Measurements from ENCODE around the gene ZPLD1.

The ZPLD1 gene

DNA sequence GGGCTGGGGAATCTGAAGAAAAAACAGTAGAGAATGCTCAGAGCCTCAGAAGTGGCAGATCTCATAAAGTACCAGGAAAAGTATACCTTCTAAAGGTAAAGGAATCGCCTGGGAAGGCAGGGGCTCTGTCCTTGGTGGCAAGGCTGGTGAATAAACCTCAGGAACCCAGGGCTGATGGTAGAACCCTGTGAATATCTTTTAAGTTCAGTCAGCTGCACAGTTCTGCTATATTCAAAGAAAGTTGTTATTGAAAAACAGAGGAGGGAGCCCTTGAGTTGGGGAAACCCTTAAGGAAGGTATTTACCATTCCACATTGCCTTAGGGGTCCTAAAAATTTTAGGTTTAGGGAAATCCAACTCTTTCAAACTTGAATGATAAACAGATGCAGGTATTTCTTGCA is 31.2 kb downstream of the ZPLD1 start:
- DNase-seq (ENCODE audit: low read depth in 2 of 2): no peak

DNA sequence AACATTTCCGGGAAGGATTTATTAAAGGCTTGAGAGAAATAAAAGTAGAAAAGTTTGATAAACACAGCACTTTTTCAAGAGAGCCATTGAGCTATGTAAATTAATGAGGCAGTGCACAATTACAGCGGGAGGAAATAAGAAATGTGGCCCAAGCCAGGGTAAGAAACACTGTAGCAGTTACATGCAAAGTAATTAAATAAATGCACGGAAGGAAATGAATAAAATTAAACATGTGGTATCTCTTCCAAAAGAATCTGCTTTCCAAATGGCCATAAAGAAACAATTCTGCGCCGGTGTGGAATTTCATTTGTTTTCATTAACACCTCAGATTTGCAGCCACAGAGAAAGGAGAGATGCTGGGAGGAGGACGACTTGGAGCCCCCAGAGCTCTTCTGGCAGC is 35.3 kb downstream of the ZPLD1 start:
- no peak for DNase-seq (ENCODE audit: low read depth in 2 of 2)

DNA sequence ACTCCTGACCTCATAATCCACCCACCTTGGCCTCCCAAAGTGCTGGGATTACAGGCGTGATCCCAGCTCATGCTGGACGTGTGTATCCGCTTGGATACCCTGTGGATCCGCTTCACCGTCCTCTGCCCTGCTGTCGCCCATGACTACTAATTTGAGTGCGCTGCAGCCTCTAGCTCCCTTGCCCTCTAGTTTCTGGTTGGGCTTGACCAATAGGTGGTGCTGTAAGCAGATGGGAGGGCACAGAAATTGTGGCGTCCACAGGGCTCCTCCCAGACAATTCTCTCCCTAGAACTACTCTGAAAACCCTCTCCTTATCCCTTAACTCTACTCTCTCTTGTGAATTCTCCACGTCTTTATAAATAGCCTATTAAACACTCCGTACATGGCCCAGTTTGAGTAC is 36.2 kb downstream of the ZPLD1 start:
- no peak for DNase-seq (ENCODE audit: low read depth in 2 of 2)

DNA sequence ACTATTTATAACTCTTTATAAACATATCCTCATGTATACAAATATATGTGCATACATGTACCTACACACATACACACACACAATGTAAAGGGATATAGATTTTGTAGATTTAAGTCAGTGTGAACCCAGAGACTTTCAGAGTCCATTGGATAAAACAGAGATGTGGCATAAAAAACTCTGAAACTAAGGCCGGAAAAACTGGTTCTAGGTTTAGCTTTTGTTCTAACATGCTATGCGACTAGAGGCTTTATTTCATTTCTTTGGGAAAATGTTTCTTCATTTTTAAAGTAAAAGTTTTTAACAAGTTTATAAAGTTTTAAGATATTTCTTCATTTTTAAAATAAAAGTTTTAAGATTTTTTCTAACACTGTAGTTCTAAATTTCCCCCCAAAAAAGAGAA is 36.7 kb downstream of the ZPLD1 start:
- no peak for DNase-seq (ENCODE audit: low read depth in 2 of 2)

DNA sequence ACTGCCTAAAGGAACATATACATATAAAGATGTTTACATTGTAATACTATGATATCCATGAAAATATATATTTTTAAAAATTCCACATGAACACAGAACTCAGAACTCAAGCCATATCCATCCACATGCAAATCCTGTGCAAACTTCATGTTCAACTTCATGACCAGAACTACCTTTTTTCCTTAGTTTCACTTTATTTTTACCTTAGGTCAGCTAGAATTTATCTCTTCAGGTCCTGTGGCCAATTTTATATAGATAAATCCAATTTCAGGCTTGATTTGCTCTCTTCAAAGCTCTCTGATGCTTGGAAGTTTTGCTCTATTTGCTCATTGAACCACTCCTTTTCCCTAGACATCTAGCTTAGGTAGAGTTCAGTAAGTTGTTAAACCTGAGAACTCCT is 38.8 kb downstream of the ZPLD1 start:
- no peak for DNase-seq (ENCODE audit: low read depth in 2 of 2)

DNA sequence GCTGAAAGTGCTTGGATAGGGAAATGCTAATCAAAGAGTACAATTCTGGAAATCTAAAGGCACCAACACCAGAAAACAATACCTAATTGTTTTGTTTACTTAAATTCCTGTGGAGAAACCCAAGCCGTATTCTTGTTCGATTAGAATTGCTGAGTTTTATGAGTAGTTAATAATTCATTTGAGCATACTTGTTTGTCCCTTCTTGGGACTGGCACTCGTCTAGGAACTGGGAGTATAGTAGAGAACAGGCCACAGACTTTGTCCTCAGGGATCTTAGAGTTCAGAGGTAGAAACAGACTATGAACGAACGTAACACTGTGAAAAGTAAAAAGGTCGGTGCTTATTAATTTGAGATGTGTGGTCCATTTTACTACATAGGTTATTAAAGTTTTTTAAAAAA is 39.4 kb downstream of the ZPLD1 start:
- DNase-seq (ENCODE audit: low read depth in 2 of 2): no peak

DNA sequence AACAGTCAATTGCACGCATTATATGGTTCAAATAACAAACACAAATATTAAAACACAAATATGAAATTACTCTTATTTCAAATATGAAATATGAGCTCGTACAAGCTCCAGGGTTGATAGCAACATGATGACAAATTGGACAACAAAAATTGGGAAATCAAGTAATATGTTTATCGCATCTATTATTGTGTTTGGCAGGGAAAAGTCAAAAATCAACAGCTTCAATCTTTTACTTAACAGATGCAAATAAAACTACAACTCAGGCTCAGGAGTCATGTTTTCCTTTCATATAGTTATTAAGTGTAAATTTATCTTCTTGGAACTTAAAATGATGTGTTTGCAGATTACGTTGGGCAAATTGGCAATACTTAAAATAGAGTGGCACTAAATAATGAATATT is 41.4 kb downstream of the ZPLD1 start:
- DNase-seq (ENCODE audit: low read depth in 2 of 2): no peak

DNA sequence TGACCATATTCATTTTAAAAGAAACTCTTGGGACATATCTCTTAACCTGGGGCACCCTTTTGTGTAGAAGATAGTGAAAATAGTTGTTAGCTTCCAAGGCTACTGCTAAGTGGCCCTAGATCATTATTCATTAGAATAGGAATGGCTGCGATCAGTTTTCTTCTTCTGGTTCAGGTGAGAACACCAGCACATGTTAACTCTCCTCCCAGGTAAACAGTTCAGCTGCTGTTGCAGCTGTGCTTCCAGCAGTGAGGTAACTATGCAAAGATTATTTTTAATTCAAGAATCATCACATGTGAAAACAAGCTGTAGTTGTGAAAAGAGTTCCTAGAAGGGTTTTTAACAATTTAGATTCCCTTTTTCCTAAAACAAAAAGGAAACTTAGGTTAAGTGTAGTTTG is 43.3 kb downstream of the ZPLD1 start:
- no peak for DNase-seq (ENCODE audit: low read depth in 2 of 2)

DNA sequence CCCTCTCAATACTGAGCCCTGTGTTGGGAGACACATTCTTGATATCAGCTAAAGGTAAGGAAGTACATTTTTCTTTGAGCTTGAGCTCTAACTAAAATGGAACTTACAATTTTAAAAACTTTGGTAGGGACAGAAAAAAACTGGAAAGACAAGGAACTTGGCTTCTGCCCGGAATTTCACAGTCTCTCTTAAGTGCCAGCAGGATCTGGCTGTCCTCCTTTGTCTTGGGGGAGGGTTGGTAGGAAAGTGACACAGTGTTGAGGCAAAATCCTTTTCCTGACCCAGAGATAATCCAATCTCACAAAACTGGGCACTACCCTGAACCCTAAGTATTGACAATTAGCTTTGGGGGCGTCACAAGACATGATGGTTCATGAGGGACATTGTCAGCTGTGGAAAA is 45.3 kb downstream of the ZPLD1 start:
- DNase-seq (ENCODE audit: low read depth in 2 of 2): no peak

DNA sequence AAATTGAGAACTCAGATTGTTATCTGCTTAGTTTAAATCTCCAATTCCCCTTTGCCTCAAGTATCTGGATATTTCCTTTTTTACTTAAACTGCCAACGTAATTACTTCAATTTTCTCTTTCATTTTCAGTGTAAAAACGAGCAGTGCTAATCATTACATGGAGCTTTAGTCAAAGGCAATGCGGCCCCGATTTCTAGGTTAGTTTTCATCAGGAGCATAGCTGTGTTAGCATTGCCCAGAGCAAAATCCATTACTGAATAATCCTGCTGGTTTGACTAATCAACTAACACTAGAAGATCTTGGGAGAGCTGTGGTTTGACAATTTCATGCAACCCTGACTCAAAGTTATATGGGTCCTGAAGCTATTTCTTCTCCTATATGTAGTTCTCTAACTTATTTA is 46.2 kb downstream of the ZPLD1 start:
- DNase-seq (ENCODE audit: low read depth in 2 of 2): no peak

DNA sequence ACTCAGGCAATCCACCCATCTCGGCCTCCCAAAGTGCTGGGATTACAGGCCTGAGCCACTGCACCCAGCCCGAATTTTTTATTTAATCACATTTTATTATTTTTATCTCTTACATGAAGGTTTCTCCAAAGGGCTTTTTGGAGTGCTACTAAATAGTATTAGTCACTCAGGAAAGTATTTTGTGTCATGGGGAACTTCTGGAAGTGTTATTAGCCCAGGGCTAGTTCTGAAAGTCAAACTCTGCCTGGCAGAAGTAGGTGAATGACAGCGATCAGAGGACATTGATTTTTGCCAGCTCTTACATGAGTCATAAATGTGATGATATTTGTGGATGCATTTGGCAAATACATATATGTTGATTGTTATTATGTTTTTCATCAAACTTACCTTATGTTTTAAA is 48.7 kb downstream of the ZPLD1 start:
- DNase-seq (ENCODE audit: low read depth in 2 of 2): no peak

DNA sequence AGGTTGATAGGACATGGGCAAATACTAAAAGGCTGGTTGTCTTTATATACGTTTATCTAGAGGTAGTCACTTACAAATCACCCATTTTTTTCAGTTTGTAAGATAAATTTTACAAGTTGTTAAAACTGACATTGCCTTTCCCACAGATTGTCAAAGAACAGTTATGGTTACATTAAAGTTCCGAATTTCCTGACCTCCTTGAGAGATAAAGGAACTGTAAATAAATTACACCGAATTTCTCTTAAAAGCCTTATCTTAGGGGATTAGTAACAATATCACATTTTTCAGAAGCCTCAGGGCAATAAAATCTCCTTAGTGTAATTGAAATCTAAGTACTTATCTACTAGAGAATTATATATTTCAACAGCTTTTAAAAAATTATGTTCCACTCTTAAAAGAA is 49.5 kb downstream of the ZPLD1 start:
- DNase-seq (ENCODE audit: low read depth in 2 of 2): no peak

DNA sequence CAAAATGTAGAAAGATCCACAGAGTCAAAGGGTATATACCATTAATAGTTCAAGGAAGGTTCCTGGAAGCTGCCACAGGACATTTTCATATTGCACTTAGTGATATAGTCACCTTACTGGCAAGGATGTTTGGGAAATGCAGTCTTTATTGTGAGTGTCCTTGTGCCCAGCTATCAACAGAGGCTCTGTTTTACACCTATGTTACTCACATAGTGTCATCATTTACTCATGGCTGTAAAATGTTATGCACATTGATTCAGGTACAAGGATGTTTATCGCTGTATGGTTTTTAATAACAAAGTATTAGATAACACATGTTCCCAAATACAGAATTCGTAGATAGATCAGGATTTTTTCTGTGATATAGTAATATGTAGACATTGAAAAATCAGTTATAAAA is 50.9 kb downstream of the ZPLD1 start:
- no peak for DNase-seq (ENCODE audit: low read depth in 2 of 2)

DNA sequence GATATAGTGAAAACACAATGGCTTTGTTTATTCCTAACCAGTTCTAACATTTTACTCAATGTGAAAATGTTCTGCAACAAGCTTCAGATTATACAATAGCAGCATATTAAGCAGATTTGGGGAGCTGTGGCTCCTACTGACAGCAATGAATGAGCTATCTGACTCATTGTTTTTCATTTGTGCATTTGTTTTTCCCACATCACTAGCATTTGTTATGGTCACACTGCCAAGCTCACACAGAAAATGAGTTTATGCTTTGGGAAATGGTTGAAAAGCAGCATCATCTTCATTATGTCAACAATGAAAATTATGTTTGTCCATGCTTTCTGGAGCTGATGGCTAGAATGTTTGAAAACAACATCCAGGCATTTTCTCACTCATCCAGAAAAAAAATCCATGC is 53.5 kb downstream of the ZPLD1 start:
- no peak for DNase-seq (ENCODE audit: low read depth in 2 of 2)

DNA sequence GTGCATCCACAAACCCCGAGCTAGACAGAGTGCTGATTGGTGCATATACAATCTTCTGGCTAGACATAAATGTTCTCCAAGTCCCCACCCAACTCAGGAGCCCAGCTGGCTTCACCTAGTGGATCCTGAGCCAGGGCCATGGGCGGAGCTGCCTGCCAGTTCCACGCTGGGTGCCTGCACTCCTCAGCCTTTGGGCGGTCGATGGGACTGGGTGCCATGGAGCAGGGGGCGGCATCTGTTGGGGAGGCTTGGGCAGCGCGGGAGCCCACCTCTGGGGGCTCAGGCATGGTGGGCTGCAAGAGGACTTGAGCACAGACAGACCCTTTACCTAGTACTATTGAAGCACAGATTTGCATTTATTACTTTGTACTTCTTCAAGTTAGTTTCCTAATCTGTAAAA is 57.5 kb downstream of the ZPLD1 start:
- DNase-seq (ENCODE audit: low read depth in 2 of 2): no peak

DNA sequence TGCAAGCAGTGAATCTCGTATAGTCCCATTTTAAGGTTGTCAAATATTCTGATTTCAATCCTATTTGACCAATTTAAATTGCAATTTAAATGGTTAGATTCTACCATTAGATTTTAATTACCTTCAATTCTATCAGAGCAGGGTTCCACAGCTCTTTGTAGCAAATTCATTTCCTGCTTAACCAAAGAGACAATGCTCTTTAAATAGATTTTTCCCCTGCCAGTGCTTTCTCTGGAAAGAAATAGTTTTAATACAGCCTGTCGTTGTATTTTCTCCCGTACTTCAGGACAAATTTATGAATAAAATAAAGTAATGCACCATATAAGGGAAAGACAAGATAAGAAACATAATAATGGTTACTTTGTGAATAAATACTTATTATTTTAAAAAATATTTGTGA is 62.8 kb downstream of the ZPLD1 start:
- DNase-seq (ENCODE audit: low read depth in 2 of 2): no peak

DNA sequence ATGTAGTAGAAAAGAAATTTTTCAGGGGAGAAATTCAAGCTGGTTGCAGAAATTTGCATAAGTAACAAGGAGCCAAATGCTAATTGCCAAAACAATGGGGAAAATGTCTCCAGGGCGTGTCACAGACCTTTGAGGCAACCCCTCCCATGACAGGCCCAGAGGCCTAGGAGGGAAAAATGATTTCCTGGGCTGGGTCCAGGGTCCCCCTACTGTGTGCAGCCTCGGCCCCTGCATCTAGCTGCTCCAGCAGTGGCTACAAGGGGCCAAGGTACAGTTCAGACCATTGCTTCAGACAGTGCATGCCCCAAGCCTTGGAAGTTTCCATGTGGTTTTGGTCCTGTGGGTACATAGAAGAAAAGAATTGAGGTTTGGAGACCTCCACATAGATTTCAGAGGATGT is 70.7 kb downstream of the ZPLD1 start:
- DNase-seq (ENCODE audit: low read depth in 2 of 2): no peak

DNA sequence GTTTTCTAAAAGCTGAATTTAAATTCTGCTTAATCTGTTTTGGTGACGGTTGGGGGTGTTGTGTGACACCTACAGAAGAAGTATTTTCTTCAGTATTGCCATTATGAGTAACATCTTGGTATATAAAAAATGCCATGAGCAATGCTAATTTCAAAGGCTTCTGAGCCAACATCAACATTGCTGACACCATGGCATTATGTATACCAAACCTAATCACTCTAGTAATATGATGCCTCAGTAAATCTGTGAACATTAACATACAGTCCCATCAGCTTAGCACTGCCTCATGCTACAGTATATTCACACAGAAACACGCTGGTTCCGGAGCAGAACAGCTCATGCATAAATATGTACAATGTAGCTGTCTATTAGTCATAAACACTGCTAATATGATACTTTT is 75.8 kb downstream of the ZPLD1 start:
- DNase-seq (ENCODE audit: low read depth in 2 of 2): no peak

DNA sequence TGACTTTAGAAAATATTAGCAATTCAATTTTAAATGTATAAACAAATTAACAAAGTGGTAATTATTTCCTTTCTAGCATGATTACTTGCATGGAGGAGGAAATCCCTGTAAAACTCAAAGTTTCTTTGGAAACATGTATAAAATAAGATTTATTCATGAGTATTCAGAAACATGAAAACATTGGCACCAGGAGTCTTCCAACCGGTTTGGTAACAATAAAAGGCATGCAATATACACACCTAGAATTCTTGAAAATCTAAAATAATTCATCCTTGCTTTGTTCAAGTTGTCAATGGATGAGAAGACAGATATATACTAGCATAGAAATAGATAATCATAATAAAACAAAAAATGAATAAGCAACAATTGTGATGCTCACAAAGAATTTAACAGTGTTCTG is 76.4 kb downstream of the ZPLD1 start:
- DNase-seq (ENCODE audit: low read depth in 2 of 2): no peak

DNA sequence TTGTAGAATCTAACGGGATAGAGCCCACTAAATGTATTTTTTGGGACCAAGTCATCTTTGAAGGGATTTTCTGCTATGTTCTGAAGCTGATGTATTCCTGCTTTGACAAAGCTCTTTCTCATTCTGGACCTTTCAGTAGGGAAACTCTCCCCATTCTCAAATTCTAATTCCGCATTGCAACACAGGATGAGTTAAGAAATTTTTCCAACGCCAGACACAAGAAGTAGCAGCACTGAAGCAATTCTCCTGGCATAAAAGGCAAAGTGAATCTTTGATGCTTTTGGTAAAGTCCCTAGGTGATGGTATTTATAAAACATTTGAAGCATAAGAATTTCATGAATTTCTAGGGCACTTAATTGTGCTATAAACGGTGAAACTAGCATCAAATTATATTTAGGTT is 76.8 kb downstream of the ZPLD1 start:
- DNase-seq (ENCODE audit: low read depth in 2 of 2): no peak

DNA sequence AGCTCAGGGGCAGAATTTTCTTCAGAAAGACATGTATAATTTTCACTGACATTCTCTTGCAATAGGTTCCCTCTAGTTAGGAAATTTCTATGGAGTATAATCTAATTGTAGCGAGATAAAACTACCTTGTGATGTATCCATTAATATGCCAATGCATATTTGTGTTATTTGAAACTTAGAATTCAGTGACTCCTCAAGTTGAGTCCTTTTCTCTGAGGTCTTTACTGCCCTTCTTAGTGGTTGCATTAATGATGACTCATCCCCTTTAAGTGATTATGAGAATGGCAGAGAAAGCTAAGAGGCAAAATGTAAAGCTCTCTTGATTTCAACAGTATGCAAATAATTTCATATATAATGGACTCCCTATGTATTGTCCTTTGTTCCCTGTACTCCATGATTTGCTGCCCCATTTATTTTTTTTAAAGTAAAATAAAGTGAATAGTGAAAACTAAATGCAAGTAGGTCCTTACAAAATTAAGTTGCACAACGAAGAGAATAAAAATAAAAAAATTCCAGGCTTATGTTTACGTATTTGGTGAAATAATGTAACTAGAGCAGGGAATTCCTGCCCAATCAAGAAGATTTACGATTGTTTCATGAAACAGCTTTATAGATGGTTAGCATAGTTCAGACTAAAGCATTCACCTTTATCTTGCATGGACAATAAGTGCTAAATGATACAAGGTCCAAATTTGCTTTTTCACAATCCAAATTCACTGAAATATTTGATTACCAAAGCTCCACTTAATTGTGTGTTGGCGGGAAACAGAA is 78.1 kb downstream of the ZPLD1 start:
- no peak for DNase-seq (ENCODE audit: low read depth in 2 of 2)

DNA sequence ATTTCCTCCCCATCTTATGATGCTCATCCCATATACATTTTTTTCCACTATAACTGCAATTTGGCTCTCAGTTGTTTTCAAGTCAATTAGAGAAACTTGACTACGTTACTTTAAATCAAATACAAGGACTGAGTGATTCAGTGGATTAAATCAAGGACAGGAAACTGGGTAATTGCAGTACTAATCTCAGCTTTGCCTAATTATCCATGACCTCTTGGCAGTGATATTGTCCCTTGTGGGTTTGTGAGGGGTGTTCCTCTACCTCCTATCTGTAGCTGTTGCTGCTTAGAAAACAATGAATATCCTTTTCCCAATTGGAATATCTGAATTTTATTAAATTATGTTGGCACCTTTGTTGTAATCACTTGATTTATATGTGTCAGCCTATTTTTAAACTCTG is 79.4 kb downstream of the ZPLD1 start:
- DNase-seq (ENCODE audit: low read depth in 2 of 2): no peak

DNA sequence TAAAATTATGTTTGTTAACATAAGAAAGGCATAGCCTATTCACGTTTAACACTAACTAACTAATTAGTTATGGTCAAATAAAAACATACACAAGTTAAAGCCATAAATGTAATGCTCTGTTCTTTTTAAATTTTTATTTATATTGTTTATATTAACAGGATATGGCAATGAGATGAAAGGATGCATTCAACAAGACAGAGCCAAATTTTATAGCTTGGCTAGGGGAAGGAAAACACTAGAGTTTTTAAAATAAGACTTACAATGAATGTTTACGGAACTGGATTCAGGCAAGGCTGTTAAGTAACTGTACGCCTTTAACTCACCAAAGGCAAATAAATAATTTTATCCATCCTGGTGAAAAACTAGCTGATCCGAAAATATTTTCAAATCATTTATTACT is 86.4 kb downstream of the ZPLD1 start:
- no peak for DNase-seq (ENCODE audit: low read depth in 2 of 2)

DNA sequence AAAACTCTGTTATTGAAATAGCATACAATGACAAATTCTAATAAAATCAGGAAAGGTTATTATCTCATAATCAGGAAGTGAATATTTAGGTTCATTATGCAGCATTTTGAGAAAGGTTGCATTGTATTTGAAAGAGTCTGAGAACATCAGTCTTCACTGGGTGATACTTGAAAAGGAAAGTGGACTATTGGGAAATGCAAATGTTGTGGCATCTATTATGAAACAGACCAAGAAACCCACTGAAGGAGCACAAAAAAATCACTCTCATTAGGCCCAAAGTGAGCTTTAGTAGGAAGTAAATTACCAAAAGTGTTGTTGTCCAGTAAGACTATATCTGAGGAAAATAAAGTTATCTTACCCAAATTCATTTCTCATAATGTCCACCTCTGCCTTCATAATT is 90.8 kb downstream of the ZPLD1 start:
- DNase-seq (ENCODE audit: low read depth in 2 of 2): no peak

Measured in stimulated activated CD4-positive, alpha-beta T cell treated with anti-CD3 and anti-CD28 coated beads, Interleukin-12 subunit alpha, Interleukin-12 subunit beta, amount 100 ng/mL, for 24 hours (primary cell).